Body of pancreas (tissue), 4 donors: ENCODE results near the gene MIGA2. TPM values are rescaled to one million over a fixed set of nuclear protein-coding genes. Genes with fewer than 3 reads are reported as not detected.

ENCODE experiments used
- ATAC-seq: fragments of 150-250 bp; one replicate; pipeline ENCODE4 v1.9.1; 2016
- DNase-seq, 4 donors: peaks; one replicate each; pipeline ENCODE4 v3.0.0-alpha.2; 2019
- H3K27ac ChIP-seq, 4 donors: fragments of 200-600 bp; sonication (generic); 1 replicate in 3 of 4; 2 replicates in 1 of 4; pipeline versions ENCODE4 v1.5.1 to v1.6.1; 2016 to 2019; ENCODE audit warnings: mild to moderate bottlenecking in 1 of 4, mixed read lengths in 1 of 4, moderate library complexity in 1 of 4
- H3K27me3 ChIP-seq, 2 donors: fragments of 200-600 bp; sonication (generic); one replicate each; pipeline ENCODE4 v1.6.0; 2016; ENCODE audit warnings: mild to moderate bottlenecking in 1 of 2
- H3K36me3 ChIP-seq, 2 donors: fragments of 200-600 bp; sonication (generic); replicated peaks in 1 of 2; 2 replicates each; pipeline ENCODE4 v1.5.1; 2016; ENCODE audit warnings: low read depth in 2 of 2; ENCODE audit not compliant: insufficient read depth in 1 of 2
- H3K4me1 ChIP-seq: fragments of 200-600 bp; sonication (generic); one replicate; pipeline ENCODE4 v1.6.0; 2016
- H3K4me3 ChIP-seq, 2 donors: fragments of 200-600 bp; sonication (generic); 1 replicate in 1 of 2; 2 replicates in 1 of 2; pipeline ENCODE4 v1.5.1; 2016 to 2019
- H3K9me3 ChIP-seq, 3 donors: fragments of 200-600 bp; sonication (generic); 1 replicate in 2 of 3; 2 replicates in 1 of 3; pipeline ENCODE4 v1.5.1; 2016
- POLR2A ChIP-seq, 3 donors: fragments of 450-650 bp; IDR thresholded peaks; one replicate each; pipeline ENCODE4 v1.6.1; 2016; ENCODE audit warnings: antibody characterized with exemption in 3 of 3, mild to moderate bottlenecking in 2 of 3
- WGBS, 2 donors: methylation state at CpG; one replicate each; pipeline ENCODE4 v1.1.5; 2017; 5-methylcytosine and 5-hydroxymethylcytosine counted together
- intact Hi-C: fragments of 100-400 bp; cut with DNase I; formaldehyde crosslinking; loops from one replicate; pipeline ENCODE4 v1.15.1; 2023
- total RNA-seq, 2 donors: library from RNA; depleted of rRNA; stranded (reverse); fragments of >200 nt; gene quantifications; one replicate each; pipeline ENCODE4 v1.1.0, GENCODE V29; 2016
- TF ChIP-seq, protein P1 (sequence below), 7 experiments: fragments of 450-650 bp in 4 of 7; fragments of 200-600 bp in 3 of 7; sonication (generic) in 3 of 7; IDR thresholded peaks; one replicate each; pipeline ENCODE4 v1.5.1; 2016 to 2019; ENCODE audit warnings: antibody characterized with exemption in 7 of 7

The MIGA2 gene
- total RNA-seq, 2 donors from 2014 or later: 11.9 to 36.6 TPM

DNA sequence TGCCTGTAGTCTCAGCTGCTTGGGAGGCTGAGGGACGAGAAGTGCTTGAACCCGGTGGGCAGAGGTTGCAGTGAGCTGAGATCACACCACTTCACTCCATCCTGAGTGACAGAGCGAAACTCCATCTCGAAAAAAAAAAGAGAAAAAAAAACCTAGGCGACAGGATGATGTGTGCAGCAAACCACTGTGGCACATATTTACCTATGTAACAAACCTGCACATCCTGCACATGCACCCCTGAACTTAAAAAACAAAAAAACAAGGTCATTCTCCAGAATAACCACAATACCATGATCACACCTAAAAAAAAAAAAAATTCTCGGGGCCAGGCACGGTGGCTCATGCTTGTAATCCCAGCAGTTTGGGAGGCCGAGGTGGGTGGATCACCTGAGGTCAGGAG is 37.0 kb downstream of the MIGA2 start:
- no peak overlapping the region for H3K27ac ChIP-seq
- H3K9me3 ChIP-seq: no peaks in the 10 kb centered on the region
- H3K27me3 ChIP-seq: no peaks in the 10 kb centered on the region
- no peak overlapping the region for H3K4me3 ChIP-seq
- intact Hi-C loops: no loop called here
- H3K4me1 ChIP-seq: no peaks in the 10 kb centered on the region
- 80 to 81% methylated on average over 8 of the region's 8 CpGs for WGBS, 2 donors
- no peak for DNase-seq
- H3K36me3 ChIP-seq: no peaks in the 10 kb centered on the region
- ATAC-seq: no peak
- TF ChIP-seq, protein P1, sequence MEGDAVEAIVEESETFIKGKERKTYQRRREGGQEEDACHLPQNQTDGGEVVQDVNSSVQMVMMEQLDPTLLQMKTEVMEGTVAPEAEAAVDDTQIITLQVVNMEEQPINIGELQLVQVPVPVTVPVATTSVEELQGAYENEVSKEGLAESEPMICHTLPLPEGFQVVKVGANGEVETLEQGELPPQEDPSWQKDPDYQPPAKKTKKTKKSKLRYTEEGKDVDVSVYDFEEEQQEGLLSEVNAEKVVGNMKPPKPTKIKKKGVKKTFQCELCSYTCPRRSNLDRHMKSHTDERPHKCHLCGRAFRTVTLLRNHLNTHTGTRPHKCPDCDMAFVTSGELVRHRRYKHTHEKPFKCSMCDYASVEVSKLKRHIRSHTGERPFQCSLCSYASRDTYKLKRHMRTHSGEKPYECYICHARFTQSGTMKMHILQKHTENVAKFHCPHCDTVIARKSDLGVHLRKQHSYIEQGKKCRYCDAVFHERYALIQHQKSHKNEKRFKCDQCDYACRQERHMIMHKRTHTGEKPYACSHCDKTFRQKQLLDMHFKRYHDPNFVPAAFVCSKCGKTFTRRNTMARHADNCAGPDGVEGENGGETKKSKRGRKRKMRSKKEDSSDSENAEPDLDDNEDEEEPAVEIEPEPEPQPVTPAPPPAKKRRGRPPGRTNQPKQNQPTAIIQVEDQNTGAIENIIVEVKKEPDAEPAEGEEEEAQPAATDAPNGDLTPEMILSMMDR (IDR thresholded peaks at IDR 0.05): no peak
- no peak for TF ChIP-seq POLR2A (IDR thresholded peaks at IDR 0.05)

- Histone ChIP-seq H3K36me3 (no peaks in the 10 kb centered on the region), H3K9me3 (no peaks in the 10 kb centered on the region), H3K4me1 (no peaks in the 10 kb centered on the region), H3K4me3 (no peak overlapping the region), H3K27me3 (no peaks in the 10 kb centered on the region), H3K27ac (no peak overlapping the region)
- TF ChIP-seq, protein P1 (IDR thresholded peaks at IDR 0.05): no peak
- no peak for TF ChIP-seq POLR2A (IDR thresholded peaks at IDR 0.05)
- WGBS, 2 donors: 76 to 82% methylated on average over 3 of the region's 3 CpGs
- ATAC-seq: no peak
- DNase-seq: no peak
- intact Hi-C loops: no loop called here
Measured at GRCh38 chr9:129074106-129074505, 37.7 kb downstream of the MIGA2 start.

DNA sequence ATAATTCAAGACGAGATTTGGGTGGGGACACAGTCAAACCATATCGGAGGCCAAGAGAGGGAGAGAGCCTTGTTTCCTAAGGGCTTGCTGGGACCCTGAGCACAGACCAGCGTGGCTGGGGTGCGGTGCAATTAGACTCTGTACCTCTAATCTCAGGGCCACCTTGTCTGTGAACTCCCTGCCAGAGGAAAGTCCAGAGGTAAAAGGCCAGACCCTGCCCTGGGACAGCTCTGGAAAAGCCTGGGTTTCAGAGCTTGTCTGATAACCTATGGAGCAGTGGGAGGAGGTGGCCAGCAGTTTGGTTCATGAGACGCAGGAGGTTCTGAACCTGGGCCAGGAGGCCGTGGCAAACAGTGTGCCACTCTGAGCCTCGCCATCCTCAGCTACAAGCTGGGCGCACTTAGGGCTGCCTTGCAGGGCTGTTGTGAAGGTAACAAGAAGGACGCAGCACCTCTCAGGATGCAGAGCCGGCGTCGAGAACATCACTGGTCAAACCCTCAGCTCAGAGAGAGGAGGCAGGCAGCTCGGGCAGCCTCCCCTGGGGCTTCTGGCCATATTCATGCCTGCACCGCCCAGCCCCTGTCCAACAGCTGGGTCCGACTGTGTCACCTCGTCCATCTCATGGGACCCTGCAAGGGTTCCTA is 39.7 kb downstream of the MIGA2 start:
- no peak overlapping the region for H3K4me3 ChIP-seq
- no peak for DNase-seq
- H3K9me3 ChIP-seq: no peaks in the 10 kb centered on the region
- H3K36me3 ChIP-seq: no peaks in the 10 kb centered on the region
- no peak for ATAC-seq
- intact Hi-C loops: no loop called here
- no peaks in the 10 kb centered on the region for H3K27me3 ChIP-seq
- H3K4me1 ChIP-seq: no peaks in the 10 kb centered on the region
- WGBS, 2 donors: 81 to 82% methylated on average over 13 to 16 of the region's 16 CpGs
- H3K27ac ChIP-seq: no peak overlapping the region
- no peak for TF ChIP-seq POLR2A (IDR thresholded peaks at IDR 0.05)
- TF ChIP-seq, protein P1 (IDR thresholded peaks at IDR 0.05): no peak

- peaks cover 2% of the 10 kb centered on the region for H3K4me1 ChIP-seq
- WGBS, 2 donors: 88 to 98% methylated on average over 11 of the region's 11 CpGs
- ATAC-seq (no peak), DNase-seq (no peak)
- no peak overlapping the region for H3K27ac ChIP-seq
- H3K4me3 ChIP-seq: no peak overlapping the region
- no peaks in the 10 kb centered on the region for H3K27me3 ChIP-seq
- intact Hi-C loops: no loop called here
- TF ChIP-seq POLR2A (IDR thresholded peaks at IDR 0.05): no peak
- TF ChIP-seq, protein P1 (IDR thresholded peaks at IDR 0.05): no peak
- H3K36me3 ChIP-seq: no peaks in the 10 kb centered on the region
- no peaks in the 10 kb centered on the region for H3K9me3 ChIP-seq
Measured at GRCh38 chr9:129076640-129077037, 40.2 kb downstream of the MIGA2 start.

GRCh38 chr9:129077236-129077635 is 40.8 kb downstream of the MIGA2 start:
- Histone ChIP-seq H3K9me3 (no peaks in the 10 kb centered on the region), H3K27me3 (no peaks in the 10 kb centered on the region), H3K27ac (no peak overlapping the region), H3K4me1 (peaks cover 8% of the 10 kb centered on the region), H3K4me3 (no peak overlapping the region), H3K36me3 (no peaks in the 10 kb centered on the region)
- TF ChIP-seq, protein P1 (IDR thresholded peaks at IDR 0.05): no peak
- no peak for TF ChIP-seq POLR2A (IDR thresholded peaks at IDR 0.05)
- ATAC-seq (no peak), DNase-seq (no peak)
- intact Hi-C loops: no loop called here
- WGBS, 2 donors: 68 to 79% methylated on average over 10 of the region's 10 CpGs
